NCI-H2196 (cell line): ENCODE measurements around the gene NLK.
A peak's percentile ranks its signal among the peaks of the same experiment; 100 is the strongest.
"Not testable (repeated sequence)": the region's sequence is repeated elsewhere in the genome, so short reads cannot be mapped to it uniquely, and the experiment has no call there.

Experiments
- DNase-seq: peaks from one replicate; lab custom pipeline; 2025; ENCODE audit not compliant: unreplicated experiment; lab: John Stamatoyannopoulos, UW

NLK gene

GRCh38 chr17:28228109-28228840 lies 185.8 kb downstream of the NLK start:
- DNase-seq, result no peak

- no peak for DNase-seq
These were observed 186.7 kb downstream of the NLK start for GRCh38 chr17:28228986-28229729.

GRCh38 chr17:28230011-28230410 lies 187.5 kb downstream of the NLK start:
- DNase-seq, result no peak

GRCh38 chr17:28230607-28231006 lies 188.1 kb downstream of the NLK start:
- not testable (repeated sequence) for DNase-seq

- DNase-seq, result not testable (repeated sequence)
These were observed 189.1 kb downstream of the NLK start for GRCh38 chr17:28231624-28232023.

GRCh38 chr17:28232966-28233870 lies 190.7 kb downstream of the NLK start:
- not testable (repeated sequence) for DNase-seq

- peak; percentile 55 for DNase-seq
These were observed 191.7 kb downstream of the NLK start for GRCh38 chr17:28233872-28234856.

- DNase-seq, result not testable (repeated sequence)
These were observed 192.7 kb downstream of the NLK start for GRCh38 chr17:28235066-28235700.

- DNase-seq, result not testable (repeated sequence)
These were observed 193.7 kb downstream of the NLK start for GRCh38 chr17:28236033-28236653.

GRCh38 chr17:28238547-28239270 lies 196.2 kb downstream of the NLK start:
- not testable (repeated sequence) for DNase-seq

GRCh38 chr17:28239271-28239624 lies 196.8 kb downstream of the NLK start:
- DNase-seq, result no peak

GRCh38 chr17:28240688-28241340 lies 198.3 kb downstream of the NLK start:
- no peak for DNase-seq

- DNase-seq, result no peak
These were observed 200.3 kb downstream of the NLK start for GRCh38 chr17:28242791-28243190.

- not testable (repeated sequence) for DNase-seq
These were observed 200.8 kb downstream of the NLK start for GRCh38 chr17:28243268-28243667.

- DNase-seq, result no peak
These were observed 202.0 kb downstream of the NLK start for GRCh38 chr17:28244446-28244845.
